HG02973 (cell line): ENCODE results near the gene ANOS1.
"Not testable (repeated sequence)": the region's sequence is repeated elsewhere in the genome, so short reads cannot be mapped to it uniquely, and the experiment has no call there.

ENCODE experiments used
- ATAC-seq: cut with Tn5 transposase; IDR thresholded peaks from one replicate; pipeline ENCODE4 v1.9.1; 2021; ENCODE audit warnings: moderate library complexity; ENCODE audit not compliant: unreplicated experiment

Gene ANOS1

GRCh38 chrX:8632924-8633323, 99.0 kb downstream of the ANOS1 start:
- no peak for ATAC-seq

- no peak for ATAC-seq
Observed at GRCh38 chrX:8629871-8630270, 102.1 kb downstream of the ANOS1 start.

- no peak for ATAC-seq
Observed at GRCh38 chrX:8627796-8628195, 104.1 kb downstream of the ANOS1 start.

GRCh38 chrX:8607326-8607725, 124.6 kb downstream of the ANOS1 start:
- ATAC-seq, result no peak

- ATAC-seq, result no peak
Observed at GRCh38 chrX:8604131-8604530, 127.8 kb downstream of the ANOS1 start.

- no peak for ATAC-seq
Observed at GRCh38 chrX:8591501-8591900, 140.4 kb downstream of the ANOS1 start.

- no peak for ATAC-seq
Observed at GRCh38 chrX:8586953-8587352, 145.0 kb downstream of the ANOS1 start.

- no peak for ATAC-seq
Observed at GRCh38 chrX:8579602-8580001, 152.3 kb downstream of the ANOS1 start.

- ATAC-seq, result no peak
Observed at GRCh38 chrX:8576821-8577220, 155.1 kb downstream of the ANOS1 start.

- ATAC-seq, result no peak
Observed at GRCh38 chrX:8565729-8566128, 166.2 kb downstream of the ANOS1 start.

- ATAC-seq, result no peak
Observed at GRCh38 chrX:8548446-8548845, 183.5 kb downstream of the ANOS1 start.

GRCh38 chrX:8546715-8547114, 185.2 kb downstream of the ANOS1 start:
- no peak for ATAC-seq

GRCh38 chrX:8520791-8521190, 211.1 kb downstream of the ANOS1 start:
- no peak for ATAC-seq

- ATAC-seq, result no peak
Observed at GRCh38 chrX:8520178-8520577, 211.8 kb downstream of the ANOS1 start.

GRCh38 chrX:8504451-8504850, 227.5 kb downstream of the ANOS1 start:
- ATAC-seq, result no peak

GRCh38 chrX:8502101-8502500, 229.8 kb downstream of the ANOS1 start:
- ATAC-seq, result not testable (repeated sequence)

GRCh38 chrX:8500203-8500602, 231.7 kb downstream of the ANOS1 start:
- no peak for ATAC-seq

- ATAC-seq, result not testable (repeated sequence)
Observed at GRCh38 chrX:8495036-8495435, 236.9 kb downstream of the ANOS1 start.

- ATAC-seq, result no peak
Observed at GRCh38 chrX:8484360-8484949, 247.5 kb downstream of the ANOS1 start.
